Type B pancreatic cell (in vitro differentiated cells): Measurements from ENCODE around the gene TMCC1. TPM values are rescaled to one million over a fixed set of nuclear protein-coding genes. Genes with fewer than 3 reads are reported as not detected.

Experiments used
- DNase-seq: peaks from one replicate; pipeline ENCODE4 v3.0.0; 2021; ENCODE audit warnings: mixed read lengths; ENCODE audit not compliant: unreplicated experiment; ENCODE audit errors: extremely low spot score
- H3K27ac Mint-ChIP-seq: 2 replicates; pipeline ENCODE4 v1.8.0; 2021; ENCODE audit warnings: mild to moderate bottlenecking, mixed read lengths
- H3K27me3 Mint-ChIP-seq: 2 replicates; pipeline ENCODE4 v1.8.0; 2021; ENCODE audit warnings: mixed read lengths
- H3K36me3 Mint-ChIP-seq: 2 replicates; pipeline ENCODE4 v1.8.0; 2021; ENCODE audit warnings: mixed read lengths
- H3K4me1 Mint-ChIP-seq: one replicate; pipeline ENCODE4 v1.8.0; 2021; ENCODE audit warnings: mixed read lengths; ENCODE audit not compliant: unreplicated experiment
- H3K4me3 Mint-ChIP-seq: 2 replicates; pipeline ENCODE4 v1.8.0; 2021; ENCODE audit warnings: mild to moderate bottlenecking, mixed read lengths
- H3K9me3 Mint-ChIP-seq: 2 replicates; pipeline ENCODE4 v1.8.0; 2021; ENCODE audit warnings: mixed read lengths
- total RNA-seq: library from RNA; stranded (reverse); gene quantifications from 2 replicates; pipeline ENCODE4 v1.2.1, GENCODE V29; 2021; ENCODE audit warnings: low replicate concordance
- TF ChIP-seq, protein P1 (sequence below): fragments of 200-600 bp; sonication (generic); conservative IDR thresholded peaks from 2 replicates; pipeline ENCODE4 v1.5.0; 2021; ENCODE audit warnings: antibody characterized with exemption, mild to moderate bottlenecking

Gene TMCC1
- total RNA-seq, 1 donor from 2014 or later, result 46.9 TPM

DNA sequence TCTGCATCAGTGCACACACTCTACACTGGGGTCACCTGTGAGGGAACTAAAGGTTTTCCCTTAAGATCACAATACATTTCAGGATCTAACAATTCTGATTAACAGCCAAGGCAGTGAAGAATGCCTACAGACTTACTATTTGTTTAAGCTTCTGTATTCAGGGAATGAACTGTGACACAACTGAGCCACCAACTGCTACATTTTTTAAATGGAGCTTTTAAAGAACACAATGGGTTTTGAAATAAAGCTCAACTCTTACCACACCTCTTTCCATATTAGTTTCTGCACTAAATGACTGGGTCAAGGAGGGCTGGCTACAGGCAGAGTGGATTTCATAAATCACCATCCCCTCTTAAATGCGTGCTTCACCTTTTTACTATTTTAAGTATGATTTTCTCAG, 100.2 kb downstream of the TMCC1 start:
- DNase-seq, result no peak
- no peaks in the 10 kb centered on the region for H3K9me3 Mint-ChIP-seq
- H3K27ac Mint-ChIP-seq, result peak overlapping the region; percentile 98
- peaks cover 23% of the 10 kb centered on the region for H3K4me1 Mint-ChIP-seq
- H3K36me3 Mint-ChIP-seq, result peaks cover 11% of the 10 kb centered on the region
- peak overlapping the region; percentile 91 for H3K4me3 Mint-ChIP-seq
- no peaks in the 10 kb centered on the region for H3K27me3 Mint-ChIP-seq
- TF ChIP-seq, protein P1, sequence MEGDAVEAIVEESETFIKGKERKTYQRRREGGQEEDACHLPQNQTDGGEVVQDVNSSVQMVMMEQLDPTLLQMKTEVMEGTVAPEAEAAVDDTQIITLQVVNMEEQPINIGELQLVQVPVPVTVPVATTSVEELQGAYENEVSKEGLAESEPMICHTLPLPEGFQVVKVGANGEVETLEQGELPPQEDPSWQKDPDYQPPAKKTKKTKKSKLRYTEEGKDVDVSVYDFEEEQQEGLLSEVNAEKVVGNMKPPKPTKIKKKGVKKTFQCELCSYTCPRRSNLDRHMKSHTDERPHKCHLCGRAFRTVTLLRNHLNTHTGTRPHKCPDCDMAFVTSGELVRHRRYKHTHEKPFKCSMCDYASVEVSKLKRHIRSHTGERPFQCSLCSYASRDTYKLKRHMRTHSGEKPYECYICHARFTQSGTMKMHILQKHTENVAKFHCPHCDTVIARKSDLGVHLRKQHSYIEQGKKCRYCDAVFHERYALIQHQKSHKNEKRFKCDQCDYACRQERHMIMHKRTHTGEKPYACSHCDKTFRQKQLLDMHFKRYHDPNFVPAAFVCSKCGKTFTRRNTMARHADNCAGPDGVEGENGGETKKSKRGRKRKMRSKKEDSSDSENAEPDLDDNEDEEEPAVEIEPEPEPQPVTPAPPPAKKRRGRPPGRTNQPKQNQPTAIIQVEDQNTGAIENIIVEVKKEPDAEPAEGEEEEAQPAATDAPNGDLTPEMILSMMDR, result no peak

DNA sequence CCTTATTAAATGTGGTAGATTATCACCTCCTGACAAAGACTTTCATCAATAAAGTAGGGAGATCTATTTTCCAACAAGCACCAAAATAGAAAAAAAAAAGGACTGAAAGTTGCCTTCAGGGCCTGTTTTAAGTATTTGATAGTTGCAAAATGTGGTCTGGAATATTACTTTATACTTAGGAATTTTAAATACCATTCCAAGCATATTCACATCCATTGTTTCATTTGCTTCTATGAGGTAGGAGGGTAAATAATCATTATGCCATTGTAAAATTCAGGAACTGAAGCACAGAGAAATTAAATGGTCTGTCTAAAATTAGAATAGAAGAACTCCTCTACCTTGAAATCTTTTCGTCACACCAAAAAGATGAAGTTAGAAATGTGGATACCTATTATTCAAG, 110.0 kb downstream of the TMCC1 start:
- H3K4me1 Mint-ChIP-seq, result peaks cover 4% of the 10 kb centered on the region
- H3K36me3 Mint-ChIP-seq, result peaks cover 3% of the 10 kb centered on the region
- no peak overlapping the region for H3K4me3 Mint-ChIP-seq
- H3K9me3 Mint-ChIP-seq, result no peaks in the 10 kb centered on the region
- TF ChIP-seq, protein P1, result no peak
- no peaks in the 10 kb centered on the region for H3K27me3 Mint-ChIP-seq
- no peak for DNase-seq
- H3K27ac Mint-ChIP-seq, result no peak overlapping the region

DNA sequence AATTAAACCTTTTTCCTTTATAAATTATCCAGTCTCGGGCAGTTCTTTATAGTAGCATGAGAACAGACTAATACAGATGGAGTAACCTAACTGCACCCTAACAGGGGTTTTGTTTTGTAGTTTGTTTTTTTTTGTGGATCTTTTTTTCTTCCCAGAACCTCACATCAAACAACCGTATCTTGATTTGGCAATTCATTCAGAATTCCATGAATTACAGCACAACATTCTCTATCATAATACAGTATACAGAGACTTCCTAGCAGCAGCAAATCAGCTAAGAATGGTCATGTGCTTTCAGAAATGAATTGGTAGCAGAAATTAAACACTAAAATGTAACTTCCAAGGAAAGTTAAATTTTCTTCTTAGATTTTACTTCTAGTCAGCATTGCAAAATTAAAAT, 114.6 kb downstream of the TMCC1 start:
- DNase-seq, result no peak
- no peaks in the 10 kb centered on the region for H3K9me3 Mint-ChIP-seq
- no peak overlapping the region for H3K4me3 Mint-ChIP-seq
- TF ChIP-seq, protein P1, result no peak
- no peaks in the 10 kb centered on the region for H3K27me3 Mint-ChIP-seq
- peaks cover 13% of the 10 kb centered on the region for H3K36me3 Mint-ChIP-seq
- H3K27ac Mint-ChIP-seq, result no peak overlapping the region
- peaks cover 9% of the 10 kb centered on the region for H3K4me1 Mint-ChIP-seq

DNA sequence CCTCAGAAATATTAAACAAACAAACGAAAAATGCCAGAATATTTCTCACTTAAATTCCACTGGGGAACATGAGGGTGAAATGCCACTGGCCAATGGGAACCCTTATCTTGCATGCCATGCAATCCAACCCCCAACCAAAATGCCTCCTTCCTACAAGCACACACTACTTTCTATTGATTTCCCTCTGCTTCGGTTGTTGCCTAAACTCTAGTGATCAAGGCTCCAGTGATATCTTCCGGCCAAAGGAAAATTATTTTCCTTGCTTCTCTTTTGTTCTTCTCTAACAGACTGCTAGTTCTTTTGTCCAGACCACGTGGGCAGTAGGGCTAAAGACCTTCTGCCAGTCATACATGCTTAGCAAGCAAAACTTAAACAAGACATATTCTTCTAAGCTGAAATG, 115.7 kb downstream of the TMCC1 start:
- H3K27ac Mint-ChIP-seq, result no peak overlapping the region
- H3K9me3 Mint-ChIP-seq, result no peaks in the 10 kb centered on the region
- no peak overlapping the region for H3K4me3 Mint-ChIP-seq
- no peaks in the 10 kb centered on the region for H3K27me3 Mint-ChIP-seq
- H3K36me3 Mint-ChIP-seq, result peaks cover 15% of the 10 kb centered on the region
- H3K4me1 Mint-ChIP-seq, result peaks cover 9% of the 10 kb centered on the region
- TF ChIP-seq, protein P1, result no peak
- DNase-seq, result no peak

DNA sequence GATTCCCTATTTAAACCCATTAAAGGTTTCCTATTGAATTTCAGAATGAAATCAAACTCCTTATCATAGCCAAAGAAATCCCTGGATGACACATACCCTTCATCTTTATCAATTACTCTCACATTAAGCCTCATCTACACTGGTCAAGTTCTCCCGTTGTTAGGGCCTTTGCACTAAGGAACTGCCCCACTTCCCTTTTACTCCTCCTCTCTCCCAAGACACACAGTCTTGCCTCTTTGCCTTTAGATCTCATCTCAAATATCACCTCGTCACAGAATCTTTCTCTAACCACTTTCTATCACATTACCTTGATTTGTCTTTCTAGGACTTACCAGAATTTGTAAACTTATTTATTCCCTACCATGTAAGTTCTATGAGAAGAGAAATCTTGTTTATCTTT, 117.6 kb downstream of the TMCC1 start:
- no peaks in the 10 kb centered on the region for H3K27me3 Mint-ChIP-seq
- peaks cover 9% of the 10 kb centered on the region for H3K4me1 Mint-ChIP-seq
- H3K27ac Mint-ChIP-seq, result no peak overlapping the region
- DNase-seq, result no peak
- H3K9me3 Mint-ChIP-seq, result no peaks in the 10 kb centered on the region
- H3K36me3 Mint-ChIP-seq, result peaks cover 18% of the 10 kb centered on the region
- no peak overlapping the region for H3K4me3 Mint-ChIP-seq
- TF ChIP-seq, protein P1, result no peak
